GM12878 (cell line): Measurements from ENCODE around the gene MGST3. TPM values are rescaled to one million over a fixed set of nuclear protein-coding genes. Genes with fewer than 3 reads are reported as not detected.

Experiments used
- ATAC-seq: fragments of 200-7000 bp; cut with Tn5 transposase; 3 replicates; pipeline ENCODE4 v1.9.1; 2020; ENCODE audit warnings: mild to moderate bottlenecking, moderate library complexity
- BruUV-seq: library from RNA; stranded (reverse); fragments of 400-500 nt; replicated peaks from 2 replicates; lab custom pipeline; 2021; lab: Mats Ljungman, UMichigan
- CTCF ChIA-PET: fragments of 300-600 bp; sonication (Branson Sonifier 250); formaldehyde crosslinking; extraction: SDS; loops from one replicate; lab custom pipeline; 2021; ENCODE audit warnings: inconsistent platforms; lab: Yijun Ruan, JAX
- POLR2A ChIA-PET: fragments of 350-600 bp; formaldehyde crosslinking; extraction: SDS; loops from one replicate; lab custom pipeline; 2021; ENCODE audit warnings: inconsistent platforms; lab: Charles Lee
- RAD21 ChIA-PET: fragments of 300-600 bp; sonication (Branson Sonifier 250); formaldehyde crosslinking; loops from one replicate; lab custom pipeline; 2023; ENCODE audit warnings: antibody characterized with exemption; ENCODE audit not compliant: unreplicated experiment; lab: Charles Lee
- SMC1A ChIA-PET: fragments of 300-600 bp; sonication (Branson Sonifier 250); formaldehyde crosslinking; loops from one replicate; lab custom pipeline; 2023; ENCODE audit not compliant: unreplicated experiment, uncharacterized antibody; lab: Charles Lee
- DNase-seq: peaks from one replicate; pipeline ENCODE4 v3.0.0-alpha.2; 2011; ENCODE audit warnings: low read depth, low spot score
- FAIRE-seq: peaks from 3 replicates; lab custom pipeline; 2011; peaks lifted over from hg19 to GRCh38; lab: Jason Lieb, UNC
- H2AFZ ChIP-seq: 2 replicates; pipeline ENCODE4 v1.6.0; 2011; ENCODE audit warnings: low read depth, low read length, control low read depth; ENCODE audit not compliant: control insufficient read depth
- H3K27ac ChIP-seq: 2 replicates; pipeline ENCODE4 v1.5.1; 2011; ENCODE audit warnings: control low read depth; ENCODE audit not compliant: control insufficient read depth, insufficient read depth
- H3K27me3 ChIP-seq, 2 experiments: replicated peaks in 1 of 2; 2 replicates each; pipeline versions ENCODE4 v1.6.0 to v1.6.1; 2011; ENCODE audit warnings: low read length in 1 of 2; ENCODE audit not compliant: control insufficient read depth in 2 of 2, insufficient read depth in 2 of 2
- H3K36me3 ChIP-seq, 2 experiments: 2 replicates each; pipeline ENCODE4 v1.5.1; 2011; ENCODE audit warnings: low read length in 1 of 2; ENCODE audit not compliant: control insufficient read depth in 2 of 2, insufficient read depth in 2 of 2
- H3K4me1 ChIP-seq: 2 replicates; pipeline ENCODE4 v1.6.1; 2011; ENCODE audit warnings: mild to moderate bottlenecking, low read length, moderate library complexity, mixed read lengths; ENCODE audit not compliant: control insufficient read depth, insufficient read depth
- H3K4me2 ChIP-seq: 2 replicates; pipeline ENCODE4 v1.6.0; 2011; ENCODE audit warnings: control low read depth; ENCODE audit not compliant: control insufficient read depth, insufficient read depth
- H3K4me3 ChIP-seq: fragments of 200-600 bp; sonication (generic); 2 replicates; pipeline ENCODE4 v1.5.1; 2016
- H3K79me2 ChIP-seq: 2 replicates; pipeline ENCODE4 v1.6.0; 2011; ENCODE audit warnings: low read length; ENCODE audit not compliant: control insufficient read depth, insufficient read depth
- H3K9ac ChIP-seq: 2 replicates; pipeline ENCODE4 v1.8.0; 2011; ENCODE audit warnings: low read length, control low read depth, mixed read lengths; ENCODE audit not compliant: control insufficient read depth, insufficient read depth
- H3K9me3 ChIP-seq: replicated peaks from 3 replicates; pipeline ENCODE4 v1.5.1; 2011; ENCODE audit warnings: mild to moderate bottlenecking, low read length; ENCODE audit not compliant: control insufficient read depth, insufficient read depth
- H4K20me1 ChIP-seq: 2 replicates; pipeline ENCODE4 v1.6.0; 2011; ENCODE audit not compliant: control insufficient read depth, insufficient read depth
- EED ChIP-seq: sonication (generic); IDR thresholded peaks from 2 replicates; pipeline ENCODE4 v1.6.1; 2016; ENCODE audit warnings: antibody characterized with exemption, low read depth
- NR2C1 ChIP-seq: fragments of 450-650 bp; IDR thresholded peaks from 2 replicates; pipeline ENCODE4 v1.6.1; 2017; ENCODE audit warnings: antibody characterized with exemption, mild to moderate bottlenecking, moderate library complexity
- SREBF1 ChIP-seq: IDR thresholded peaks from 2 replicates; pipeline ENCODE4 v1.6.1; 2012; ENCODE audit warnings: mild to moderate bottlenecking, low read length
- SUZ12 ChIP-seq: fragments of 200-600 bp; sonication (generic); IDR thresholded peaks from one replicate; pipeline ENCODE4 v1.6.1; 2018; ENCODE audit warnings: antibody characterized with exemption, mild to moderate bottlenecking; ENCODE audit not compliant: unreplicated experiment
- TBL1XR1 ChIP-seq: IDR thresholded peaks from 2 replicates; pipeline ENCODE4 v1.6.1; 2012; ENCODE audit warnings: low read depth, low read length, improper control_type of control experiment
- WRNIP1 ChIP-seq: IDR thresholded peaks from 2 replicates; pipeline ENCODE4 v1.6.1; 2011; ENCODE audit warnings: low read depth, low read length, improper control_type of control experiment, borderline replicate concordance
- WGBS: methylation state at CpG from one replicate; pipeline ENCODE4 v1.1.6; 2016; ENCODE audit warnings: low lambda C conversion rate; ENCODE audit not compliant: insufficient replicate concordance, insufficient coverage; ENCODE audit errors: missing lambda C conversion rate; 5-methylcytosine and 5-hydroxymethylcytosine counted together
- in situ Hi-C: fragments of 300-500 bp; cut with MboI; formaldehyde crosslinking; loops from 9 replicates; pipeline ENCODE4 v1.14.3; 2018; ENCODE audit warnings: mixed read lengths
- intact Hi-C: fragments of 100-400 bp; cut with micrococcal nuclease; formaldehyde crosslinking; loops from one replicate; pipeline ENCODE4 v1.14.2; 2022; ENCODE audit not compliant: unreplicated experiment
- polyA plus RNA-seq, 11 experiments: library from polyadenylated mRNA; depleted of rRNA in 4 of 11; unstranded in 6 of 11; stranded (reverse) in 5 of 11; fragments of >200 nt; fragmentation: Nextera tagmentation in 4 of 11; fragmentation: Illumina TruSeq in 1 of 11; extraction: Ambion mirVana in 4 of 11; extraction: Trizol in 1 of 11; gene quantifications; 1 replicate in 1 of 11; 2 replicates in 10 of 11; pipeline versions ENCODE4 v1.2.1 to v1.2.3, GENCODE V29; 2011 to 2016; ENCODE audit warnings: inconsistent platforms in 2 of 11, missing spikeins in 2 of 11, low read depth in 1 of 11
- total RNA-seq, 4 experiments: library from RNA; depleted of rRNA in 3 of 4; stranded (reverse); fragments of >200 nt in 3 of 4; fragmentation: Illumina TruSeq in 1 of 4; extraction: Trizol in 1 of 4; gene quantifications; 2 replicates each; pipeline versions ENCODE4 v1.2.1 to v1.2.3, GENCODE V29; 2013 to 2021
- TF ChIP-seq, protein P1 (sequence below): fragments of 450-650 bp; IDR thresholded peaks from 2 replicates; pipeline ENCODE4 v1.6.1; 2017; ENCODE audit warnings: mild to moderate bottlenecking
- TF ChIP-seq, protein P2 (sequence below): fragments of 450-650 bp; IDR thresholded peaks from 2 replicates; pipeline ENCODE4 v1.6.1; 2017; ENCODE audit warnings: borderline replicate concordance
- TF ChIP-seq, protein P3 (sequence below): fragments of 450-650 bp; IDR thresholded peaks from 2 replicates; pipeline ENCODE4 v1.6.1; 2017; ENCODE audit warnings: low read depth, mild to moderate bottlenecking, moderate library complexity

MGST3 gene
- total and polyA plus RNA-seq, 10 of the 15 experiments (the other 5 are each of a cell fraction or from before 2014, with no cell fraction given), result 37.3 to 145 (median 68.8) TPM

DNA sequence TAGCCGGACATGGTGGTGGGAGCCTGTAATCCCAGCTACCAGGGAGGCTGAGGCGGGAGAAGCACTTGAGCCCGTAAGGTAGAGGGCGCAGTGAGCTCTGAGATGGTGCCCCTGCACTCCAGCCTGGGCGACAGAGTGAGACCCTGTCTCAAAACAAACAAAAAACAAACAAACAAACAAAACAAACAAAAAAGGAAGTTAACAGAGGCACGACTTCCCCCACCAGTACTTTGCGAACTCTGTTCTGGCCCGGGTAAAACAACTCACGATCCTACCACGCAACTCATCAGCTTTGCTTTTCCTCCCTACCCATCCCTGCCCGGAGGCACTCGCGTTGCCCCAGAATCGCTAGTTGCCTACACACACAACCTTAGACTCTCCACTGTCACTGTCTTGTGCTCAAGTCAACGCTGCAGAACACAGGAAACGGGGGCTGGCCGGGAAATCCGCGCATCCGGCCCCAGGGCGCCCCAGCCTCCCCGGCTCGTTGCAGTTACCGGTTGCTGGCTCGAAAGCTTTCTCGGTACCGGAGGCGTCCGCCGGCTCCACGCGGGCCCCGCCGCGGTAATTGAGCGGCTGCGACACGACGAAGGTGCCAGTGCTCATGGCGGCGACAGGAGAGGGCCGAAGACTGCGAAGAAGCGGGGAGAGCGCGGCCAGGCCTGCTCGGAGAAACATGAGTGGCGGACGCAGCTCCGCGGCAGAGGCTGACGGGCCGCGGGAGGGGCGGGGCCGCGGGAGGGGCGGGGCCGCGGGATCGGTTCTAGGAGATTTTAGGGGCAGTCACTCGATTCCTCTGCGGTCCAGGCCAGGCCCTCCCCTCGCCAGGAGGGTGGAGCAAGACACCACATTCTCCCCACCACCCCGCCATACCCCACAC lies 67.1 kb downstream of the MGST3 start, which contains the start of gene ALDH9A1 (continued):
- TF ChIP-seq, protein P1, sequence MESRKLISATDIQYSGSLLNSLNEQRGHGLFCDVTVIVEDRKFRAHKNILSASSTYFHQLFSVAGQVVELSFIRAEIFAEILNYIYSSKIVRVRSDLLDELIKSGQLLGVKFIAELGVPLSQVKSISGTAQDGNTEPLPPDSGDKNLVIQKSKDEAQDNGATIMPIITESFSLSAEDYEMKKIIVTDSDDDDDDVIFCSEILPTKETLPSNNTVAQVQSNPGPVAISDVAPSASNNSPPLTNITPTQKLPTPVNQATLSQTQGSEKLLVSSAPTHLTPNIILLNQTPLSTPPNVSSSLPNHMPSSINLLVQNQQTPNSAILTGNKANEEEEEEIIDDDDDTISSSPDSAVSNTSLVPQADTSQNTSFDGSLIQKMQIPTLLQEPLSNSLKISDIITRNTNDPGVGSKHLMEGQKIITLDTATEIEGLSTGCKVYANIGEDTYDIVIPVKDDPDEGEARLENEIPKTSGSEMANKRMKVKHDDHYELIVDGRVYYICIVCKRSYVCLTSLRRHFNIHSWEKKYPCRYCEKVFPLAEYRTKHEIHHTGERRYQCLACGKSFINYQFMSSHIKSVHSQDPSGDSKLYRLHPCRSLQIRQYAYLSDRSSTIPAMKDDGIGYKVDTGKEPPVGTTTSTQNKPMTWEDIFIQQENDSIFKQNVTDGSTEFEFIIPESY, result no peak
- no peak for TF ChIP-seq TBL1XR1
- TF ChIP-seq SREBF1, result no peak
- no peak for TF ChIP-seq NR2C1
- TF ChIP-seq, protein P2, sequence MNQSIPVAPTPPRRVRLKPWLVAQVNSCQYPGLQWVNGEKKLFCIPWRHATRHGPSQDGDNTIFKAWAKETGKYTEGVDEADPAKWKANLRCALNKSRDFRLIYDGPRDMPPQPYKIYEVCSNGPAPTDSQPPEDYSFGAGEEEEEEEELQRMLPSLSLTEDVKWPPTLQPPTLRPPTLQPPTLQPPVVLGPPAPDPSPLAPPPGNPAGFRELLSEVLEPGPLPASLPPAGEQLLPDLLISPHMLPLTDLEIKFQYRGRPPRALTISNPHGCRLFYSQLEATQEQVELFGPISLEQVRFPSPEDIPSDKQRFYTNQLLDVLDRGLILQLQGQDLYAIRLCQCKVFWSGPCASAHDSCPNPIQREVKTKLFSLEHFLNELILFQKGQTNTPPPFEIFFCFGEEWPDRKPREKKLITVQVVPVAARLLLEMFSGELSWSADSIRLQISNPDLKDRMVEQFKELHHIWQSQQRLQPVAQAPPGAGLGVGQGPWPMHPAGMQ, result no peak

DNA sequence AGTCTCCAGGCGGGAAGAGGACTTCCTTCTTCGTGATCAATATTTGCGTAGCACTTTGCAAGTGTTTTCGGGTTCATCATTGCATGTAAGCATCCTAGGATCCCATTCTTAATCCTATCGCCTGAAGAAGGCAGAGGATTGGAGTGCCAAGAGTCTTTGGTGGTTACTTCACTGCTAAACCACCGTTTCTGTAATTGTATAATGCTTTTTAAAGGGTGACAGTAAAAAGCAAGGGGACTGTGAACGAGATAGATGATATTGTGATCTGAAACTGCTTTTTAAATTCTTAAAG lies 67.7 kb downstream of the MGST3 start:
- ATAC-seq (no peak), DNase-seq (no peak), FAIRE-seq (no peak)
- peaks cover 2% of the 10 kb centered on the region; the same call in 1 of the 3 replicates for H3K9me3 ChIP-seq
- TF ChIP-seq EED (0 out of 2 replicates have a peak, but pooled peaks have one; percentile 25), WRNIP1 (no peak), SUZ12 (no peak)
- TF ChIP-seq, protein P3, sequence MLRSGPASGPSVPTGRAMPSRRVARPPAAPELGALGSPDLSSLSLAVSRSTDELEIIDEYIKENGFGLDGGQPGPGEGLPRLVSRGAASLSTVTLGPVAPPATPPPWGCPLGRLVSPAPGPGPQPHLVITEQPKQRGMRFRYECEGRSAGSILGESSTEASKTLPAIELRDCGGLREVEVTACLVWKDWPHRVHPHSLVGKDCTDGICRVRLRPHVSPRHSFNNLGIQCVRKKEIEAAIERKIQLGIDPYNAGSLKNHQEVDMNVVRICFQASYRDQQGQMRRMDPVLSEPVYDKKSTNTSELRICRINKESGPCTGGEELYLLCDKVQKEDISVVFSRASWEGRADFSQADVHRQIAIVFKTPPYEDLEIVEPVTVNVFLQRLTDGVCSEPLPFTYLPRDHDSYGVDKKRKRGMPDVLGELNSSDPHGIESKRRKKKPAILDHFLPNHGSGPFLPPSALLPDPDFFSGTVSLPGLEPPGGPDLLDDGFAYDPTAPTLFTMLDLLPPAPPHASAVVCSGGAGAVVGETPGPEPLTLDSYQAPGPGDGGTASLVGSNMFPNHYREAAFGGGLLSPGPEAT, result no peak
- intact Hi-C loops (loop anchor here (5.0 kb wide), 1 partner anchor 66 kb away; the partner anchor contains the start of gene MGST3), in situ Hi-C loops (no loop called here)
- no peaks in the 10 kb centered on the region for H3K27me3 ChIP-seq
- peak overlapping the region; percentile 61 for H3K27ac ChIP-seq
- peak overlapping the region; percentile 99 for H3K4me2 ChIP-seq
- no peaks in the 10 kb centered on the region for H4K20me1 ChIP-seq
- no peaks in the 10 kb centered on the region; the same call in 1 of the 2 replicates for H3K4me1 ChIP-seq
- H3K36me3 ChIP-seq, result peaks cover 0 to 3% of the 10 kb centered on the region in 2 experiments; a peak in 1 of 4 replicates
- peaks cover 29% of the 10 kb centered on the region for H3K79me2 ChIP-seq
- WGBS, result 0% methylated on average over 7 of the region's 7 CpGs
- CTCF ChIA-PET, result interaction anchor here (1.1 to 3.5 kb wide), 8 partner anchors 13 to 226 kb away, joined by 3 to 50 read pairs (median 6); partner anchors contain the start of gene TMCO1
- H2AFZ ChIP-seq, result peak overlapping the region; percentile 100
- POLR2A ChIA-PET, result interaction anchor here (0.7 to 2.7 kb wide), 3 partner anchors 12 to 98 kb away, joined by 3 to 13 read pairs (median 7); partner anchors contain the start of gene MGST3
- no TSS peak for BruUV-seq
- RAD21 ChIA-PET, result interaction anchor here (1.0 to 2.8 kb wide), 12 partner anchors 13 to 305 kb away, joined by 3 to 24 read pairs (median 4); partner anchors contain the start of gene MGST3
- H3K9ac ChIP-seq, result peak overlapping the region; percentile 87
- SMC1A ChIA-PET, result interaction anchor here (1.5 to 3.9 kb wide), 5 partner anchors 12 to 173 kb away, joined by 3 to 39 read pairs (median 5); no protein-coding TSS in a partner anchor
- peak overlapping the region; percentile 73 for H3K4me3 ChIP-seq
